WTC11 (cell line): ENCODE measurements around the gene GRAMD2A. TPM values are rescaled to one million over a fixed set of nuclear protein-coding genes. Genes with fewer than 3 reads are reported as not detected.

Experiments used
- ATAC-seq: fragments of 200-7000 bp; cut with Tn5 transposase; 2 replicates; pipeline ENCODE4 v1.10.0; 2021; ENCODE audit warnings: mild to moderate bottlenecking, moderate library complexity
- CTCF ChIA-PET: fragments of 300-600 bp; sonication (Branson Sonifier 250); formaldehyde crosslinking; loops from one replicate; lab custom pipeline; 2021; ENCODE audit warnings: antibody characterized with exemption; lab: Charles Lee
- POLR2A ChIA-PET: fragments of 350-600 bp; sonication (Branson Sonifier 250); formaldehyde crosslinking; loops from one replicate; lab custom pipeline; 2021; ENCODE audit warnings: antibody characterized with exemption; lab: Charles Lee
- DNase-seq: peaks from one replicate; pipeline ENCODE4 v3.0.0; 2021; ENCODE audit warnings: low spot score
- H3K27ac Mint-ChIP-seq: 2 replicates; pipeline ENCODE4 v1.8.0; 2021; ENCODE audit warnings: mixed read lengths
- H3K27me3 Mint-ChIP-seq: 2 replicates; pipeline ENCODE4 v1.8.0; 2021; ENCODE audit warnings: low read depth, mild to moderate bottlenecking, moderate library complexity, mixed read lengths
- H3K36me3 Mint-ChIP-seq: 2 replicates; pipeline ENCODE4 v1.8.0; 2021; ENCODE audit warnings: mixed read lengths
- H3K4me1 Mint-ChIP-seq: 2 replicates; pipeline ENCODE4 v1.8.0; 2022; ENCODE audit warnings: mixed read lengths
- H3K4me3 Mint-ChIP-seq: 2 replicates; pipeline ENCODE4 v1.8.0; 2021; ENCODE audit warnings: mild to moderate bottlenecking, moderate library complexity, mixed read lengths
- H3K9me3 Mint-ChIP-seq: 2 replicates; pipeline ENCODE4 v1.8.0; 2021; ENCODE audit warnings: mixed read lengths
- E2F4 ChIP-seq: sonication (generic); formaldehyde crosslinking; IDR thresholded peaks from 2 replicates; pipeline ENCODE4 v1.8.1; 2022; ENCODE audit warnings: low read depth, mild to moderate bottlenecking, moderate library complexity, missing genetic modification reagents, borderline replicate concordance
- ERG ChIP-seq: fragments of 250-450 bp; sonication (Bioruptor Pico); IDR thresholded peaks from 2 replicates; pipeline ENCODE4 v1.8.0; 2021; ENCODE audit warnings: mild to moderate bottlenecking
- ETV6 ChIP-seq: sonication (generic); formaldehyde crosslinking; IDR thresholded peaks from 2 replicates; pipeline ENCODE4 v1.8.1; 2022; ENCODE audit warnings: mild to moderate bottlenecking, missing genetic modification reagents
- FOXP4 ChIP-seq: sonication (generic); formaldehyde crosslinking; IDR thresholded peaks from 2 replicates; pipeline ENCODE4 v1.8.0; 2022; ENCODE audit warnings: mild to moderate bottlenecking, missing genetic modification reagents
- GABPB1 ChIP-seq: sonication (generic); formaldehyde crosslinking; IDR thresholded peaks from 2 replicates; pipeline ENCODE4 v1.8.1; 2023; ENCODE audit warnings: mild to moderate bottlenecking, missing genetic modification reagents
- JUN ChIP-seq: sonication (generic); formaldehyde crosslinking; IDR thresholded peaks from 2 replicates; pipeline ENCODE4 v1.8.0; 2023; ENCODE audit warnings: mild to moderate bottlenecking, missing genetic modification reagents
- NR3C1 ChIP-seq: sonication (generic); formaldehyde crosslinking; conservative IDR thresholded peaks from 2 replicates; pipeline ENCODE4 v1.8.1; 2023; ENCODE audit warnings: low read depth, mild to moderate bottlenecking, missing genetic modification reagents
- TEAD1 ChIP-seq: sonication (generic); formaldehyde crosslinking; IDR thresholded peaks from 2 replicates; pipeline ENCODE4 v1.8.0; 2022; ENCODE audit warnings: mild to moderate bottlenecking, missing genetic modification reagents
- ZNF219 ChIP-seq: sonication (generic); formaldehyde crosslinking; IDR thresholded peaks from 2 replicates; pipeline ENCODE4 v1.8.0; 2023; ENCODE audit warnings: missing genetic modification reagents, mild to moderate bottlenecking, borderline replicate concordance
- ZNF263 ChIP-seq: sonication (generic); formaldehyde crosslinking; IDR thresholded peaks from 2 replicates; pipeline ENCODE4 v1.8.1; 2022; ENCODE audit warnings: low read depth, mild to moderate bottlenecking, moderate library complexity, missing genetic modification reagents
- ZNF416 ChIP-seq: fragments of 250-450 bp; sonication (Bioruptor Pico); IDR thresholded peaks from 2 replicates; pipeline ENCODE4 v1.9.0; 2021; ENCODE audit warnings: mild to moderate bottlenecking, inconsistent platforms
- ZNF425 ChIP-seq: fragments of 250-450 bp; sonication (Bioruptor Pico); conservative IDR thresholded peaks from 2 replicates; pipeline ENCODE4 v1.9.0; 2021; ENCODE audit warnings: mild to moderate bottlenecking
- ZNF532 ChIP-seq: fragments of 250-450 bp; sonication (Bioruptor Pico); IDR thresholded peaks from 2 replicates; pipeline ENCODE4 v1.9.0; 2021; ENCODE audit warnings: mild to moderate bottlenecking, borderline replicate concordance
- ZSCAN18 ChIP-seq: fragments of 250-450 bp; sonication (Bioruptor Pico); IDR thresholded peaks from 2 replicates; pipeline ENCODE4 v2.1.2; 2022; ENCODE audit warnings: mild to moderate bottlenecking, moderate library complexity
- total RNA-seq: library from RNA; stranded (reverse); gene quantifications from 3 replicates; pipeline ENCODE4 v1.2.3, GENCODE V29; 2021

The GRAMD2A gene
- total RNA-seq, 1 experiment from 2014 or later: 1.9 TPM

- Mint-ChIP-seq H3K9me3 (no peaks in the 10 kb centered on the region), H3K27ac (no peak overlapping the region), H3K4me1 (peaks cover 15% of the 10 kb centered on the region), H3K27me3 (peaks cover 19% of the 10 kb centered on the region), H3K4me3 (no peak overlapping the region), H3K36me3 (no peaks in the 10 kb centered on the region)
- ChIA-PET CTCF (no interaction called here), POLR2A (no interaction called here)
- TF ChIP-seq ZNF219 (CRISPR knock-in tag) (no peak), ZNF425 (CRISPR knock-in tag) (no peak), FOXP4 (no peak), JUN (no peak), ZNF532 (CRISPR knock-in tag) (no peak), ERG (CRISPR knock-in tag) (no peak), E2F4 (no peak), NR3C1 (CRISPR knock-in tag) (no peak), ZNF416 (CRISPR knock-in tag) (no peak)
- ATAC-seq (no peak), DNase-seq (no peak)
Measured at GRCh38 chr15:72182244-72182643, 15.3 kb downstream of the GRAMD2A start.

GRCh38 chr15:72180761-72181324 lies 16.7 kb downstream of the GRAMD2A start:
- H3K9me3 Mint-ChIP-seq: no peaks in the 10 kb centered on the region
- H3K27ac Mint-ChIP-seq: no peak overlapping the region
- ChIA-PET CTCF (interaction anchor here (1.2 kb wide), 1 partner anchor 20 kb away, joined by 5 read pairs; no protein-coding TSS in a partner anchor), POLR2A (no interaction called here)
- peaks cover 17% of the 10 kb centered on the region for H3K4me1 Mint-ChIP-seq
- DNase-seq (no peak), ATAC-seq (no peak)
- no peak overlapping the region for H3K4me3 Mint-ChIP-seq
- H3K27me3 Mint-ChIP-seq: peaks cover 19% of the 10 kb centered on the region
- TF ChIP-seq GABPB1 (CRISPR knock-in tag): no peak
- no peak for TF ChIP-seq TEAD1 (CRISPR knock-in tag)
- no peak for TF ChIP-seq ETV6 (CRISPR knock-in tag)
- TF ChIP-seq ZSCAN18: no peak
- no peak for TF ChIP-seq ZNF263 (CRISPR knock-in tag)
- H3K36me3 Mint-ChIP-seq: no peaks in the 10 kb centered on the region
